ENCODE data around the gene LENG9.
"Not testable (repeated sequence)": the region's sequence is repeated elsewhere in the genome, so short reads cannot be mapped to it uniquely, and the experiment has no call there.

The LENG9 gene

GRCh38 chr19:54463531-54464043 is at the start of gene LENG9:
Gene LENG9 (minus strand): TSS chr19:54463778. CDS start chr19:54463526, 252 bp downstream.
- peak; percentile 97 for DNase-seq

GRCh38 chr19:54509200-54509940 is 45.8 kb upstream of the LENG9 start:
- DNase-seq = not testable (repeated sequence)

GRCh38 chr19:54508487-54508886 is 44.9 kb upstream of the LENG9 start:
- not testable (repeated sequence) for DNase-seq

GRCh38 chr19:54507824-54508223 is 44.2 kb upstream of the LENG9 start:
- no peak for DNase-seq

GRCh38 chr19:54507038-54507717 is 43.6 kb upstream of the LENG9 start:
- not testable (repeated sequence) for DNase-seq

- no peak for DNase-seq
Observed at GRCh38 chr19:54506079-54506478, 42.5 kb upstream of the LENG9 start.

- not testable (repeated sequence) for DNase-seq
Observed at GRCh38 chr19:54505542-54505941, 42.0 kb upstream of the LENG9 start.

- DNase-seq = peak; percentile 16
Observed at GRCh38 chr19:54502518-54503048, 39.0 kb upstream of the LENG9 start, which contains the start of gene LAIR2. Gene LAIR2 (plus strand): TSS chr19:54502831. CDS start chr19:54502919, 88 bp downstream.

- not testable (repeated sequence) for DNase-seq
Observed at GRCh38 chr19:54498451-54498772, 34.8 kb upstream of the LENG9 start.

- peak; percentile 25 for DNase-seq
Observed at GRCh38 chr19:54497747-54498450, 34.3 kb upstream of the LENG9 start.

- DNase-seq = not testable (repeated sequence)
Observed at GRCh38 chr19:54495284-54495683, 31.7 kb upstream of the LENG9 start.

- DNase-seq = no peak
Observed at GRCh38 chr19:54493967-54494585, 30.5 kb upstream of the LENG9 start.

GRCh38 chr19:54493056-54493455 is 29.5 kb upstream of the LENG9 start:
- DNase-seq = not testable (repeated sequence)

- no peak for DNase-seq
Observed at GRCh38 chr19:54492568-54492967, 29.0 kb upstream of the LENG9 start.

- no peak for DNase-seq
Observed at GRCh38 chr19:54489766-54490165, 26.2 kb upstream of the LENG9 start.

- DNase-seq = no peak
Observed at GRCh38 chr19:54489341-54489740, 25.8 kb upstream of the LENG9 start.

GRCh38 chr19:54485851-54486250 is 22.3 kb upstream of the LENG9 start:
- DNase-seq = no peak

GRCh38 chr19:54484451-54484850 is 20.9 kb upstream of the LENG9 start:
- DNase-seq = no peak

GRCh38 chr19:54482889-54483288 is 19.3 kb upstream of the LENG9 start:
- DNase-seq = no peak

GRCh38 chr19:54481326-54481930 is 17.9 kb upstream of the LENG9 start:
- peak; percentile 49 for DNase-seq

GRCh38 chr19:54480051-54480450 is 16.5 kb upstream of the LENG9 start:
- DNase-seq = no peak

GRCh38 chr19:54478677-54479266 is 15.2 kb upstream of the LENG9 start:
- DNase-seq = peak; percentile 42

Measured in CD4-positive, alpha-beta T cell treated with Interleukin-17A for 1 hour (primary cell).